ENCODE measurements around the gene FMO1.
"Not testable (repeated sequence)": the region's sequence is repeated elsewhere in the genome, so short reads cannot be mapped to it uniquely, and the experiment has no call there.

FMO1 gene

GRCh38 chr1:171233183-171233582 is 15.1 kb upstream of the FMO1 start:
- DNase-seq (ENCODE audit: low read depth in 1 of 2, low spot score in 1 of 2), result no peak

DNA sequence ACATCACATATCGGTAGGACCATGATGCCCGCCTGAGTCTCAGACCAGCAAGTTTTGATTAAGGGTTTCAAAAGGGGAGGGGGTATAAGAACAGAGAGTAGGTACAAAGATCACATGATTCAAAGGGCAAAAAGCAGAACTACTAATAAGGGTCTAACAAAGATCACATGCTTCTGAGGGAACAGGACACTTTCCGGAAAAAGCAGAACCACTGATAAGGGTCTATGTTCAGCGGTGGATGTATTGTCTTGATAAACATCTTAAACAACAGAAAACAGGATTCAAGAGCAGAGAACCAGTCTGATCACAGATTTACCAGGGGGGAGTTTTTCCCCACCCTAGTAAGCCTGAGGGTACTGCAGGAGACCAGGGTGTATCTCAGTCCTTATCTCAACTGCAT is 12.1 kb upstream of the FMO1 start:
- not testable (repeated sequence) for DNase-seq (ENCODE audit: low read depth in 1 of 2, low spot score in 1 of 2)

DNA sequence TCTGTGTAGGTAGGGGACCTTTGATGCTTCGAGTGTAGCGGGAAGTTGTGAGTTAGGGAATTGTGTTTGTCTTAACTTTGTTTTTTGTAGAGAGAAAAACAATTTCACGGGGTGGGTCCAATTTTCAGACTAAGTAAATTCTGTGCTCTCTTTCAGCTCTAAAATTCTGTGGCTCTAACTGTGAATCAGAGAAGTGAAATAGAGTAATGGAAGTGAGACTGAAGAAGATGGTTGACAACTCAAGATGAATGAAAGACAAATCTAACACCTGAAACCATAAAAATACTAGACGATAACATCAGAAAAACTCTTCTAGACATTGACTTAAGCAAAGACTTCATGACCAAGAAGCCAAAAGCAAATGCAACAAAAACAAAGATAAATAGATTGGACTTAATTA is 4.4 kb upstream of the FMO1 start:
- no peak for DNase-seq (ENCODE audit: low read depth in 1 of 2, low spot score in 1 of 2)

- DNase-seq (ENCODE audit: low read depth in 1 of 2, low spot score in 1 of 2), result no peak
Observed at GRCh38 chr1:171245458-171246064, 2.7 kb upstream of the FMO1 start.

GRCh38 chr1:171247501-171247900 is 793 bp upstream of the FMO1 start:
- no peak for DNase-seq (ENCODE audit: low read depth in 1 of 2, low spot score in 1 of 2)

DNA sequence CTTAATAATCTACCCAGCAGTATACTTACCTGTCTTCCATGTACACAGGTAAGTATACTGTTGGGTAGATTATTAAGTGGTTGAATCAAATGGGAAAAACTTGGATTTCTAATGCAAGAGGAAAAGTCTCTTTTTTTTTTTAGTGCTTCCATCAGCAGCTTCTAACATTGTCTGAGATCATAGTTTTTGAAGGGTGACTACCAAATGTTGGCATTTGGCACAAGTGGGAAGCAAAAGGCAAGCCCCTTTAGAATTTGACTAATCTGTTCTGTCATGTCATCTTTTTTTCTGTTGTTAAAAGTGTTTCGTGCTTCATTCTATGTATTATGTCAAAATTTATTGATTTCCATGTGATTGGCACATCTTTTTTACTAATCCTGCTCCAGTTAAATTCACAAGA is 547 bp downstream of the FMO1 start:
- no peak for DNase-seq (ENCODE audit: low read depth in 1 of 2, low spot score in 1 of 2)

DNA sequence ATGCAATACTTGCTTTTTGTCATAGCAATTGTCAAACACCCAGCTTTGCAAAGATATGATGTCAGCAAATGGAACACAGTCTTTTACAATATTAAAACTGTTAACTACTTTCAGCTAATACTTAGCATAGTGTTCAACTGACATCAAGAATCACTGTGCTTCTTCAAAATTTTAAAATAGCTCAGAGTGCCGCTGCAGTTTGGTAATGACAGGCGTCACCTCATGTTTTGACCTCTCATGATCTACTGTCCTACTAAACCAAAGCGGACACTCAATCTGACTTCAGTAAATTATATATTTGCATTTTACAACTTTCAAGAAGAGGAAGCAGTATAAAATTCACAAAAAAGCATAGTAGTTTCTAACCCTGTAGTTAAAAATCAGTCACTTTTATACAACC is 2.0 kb downstream of the FMO1 start:
- no peak for DNase-seq (ENCODE audit: low read depth in 1 of 2, low spot score in 1 of 2)

DNA sequence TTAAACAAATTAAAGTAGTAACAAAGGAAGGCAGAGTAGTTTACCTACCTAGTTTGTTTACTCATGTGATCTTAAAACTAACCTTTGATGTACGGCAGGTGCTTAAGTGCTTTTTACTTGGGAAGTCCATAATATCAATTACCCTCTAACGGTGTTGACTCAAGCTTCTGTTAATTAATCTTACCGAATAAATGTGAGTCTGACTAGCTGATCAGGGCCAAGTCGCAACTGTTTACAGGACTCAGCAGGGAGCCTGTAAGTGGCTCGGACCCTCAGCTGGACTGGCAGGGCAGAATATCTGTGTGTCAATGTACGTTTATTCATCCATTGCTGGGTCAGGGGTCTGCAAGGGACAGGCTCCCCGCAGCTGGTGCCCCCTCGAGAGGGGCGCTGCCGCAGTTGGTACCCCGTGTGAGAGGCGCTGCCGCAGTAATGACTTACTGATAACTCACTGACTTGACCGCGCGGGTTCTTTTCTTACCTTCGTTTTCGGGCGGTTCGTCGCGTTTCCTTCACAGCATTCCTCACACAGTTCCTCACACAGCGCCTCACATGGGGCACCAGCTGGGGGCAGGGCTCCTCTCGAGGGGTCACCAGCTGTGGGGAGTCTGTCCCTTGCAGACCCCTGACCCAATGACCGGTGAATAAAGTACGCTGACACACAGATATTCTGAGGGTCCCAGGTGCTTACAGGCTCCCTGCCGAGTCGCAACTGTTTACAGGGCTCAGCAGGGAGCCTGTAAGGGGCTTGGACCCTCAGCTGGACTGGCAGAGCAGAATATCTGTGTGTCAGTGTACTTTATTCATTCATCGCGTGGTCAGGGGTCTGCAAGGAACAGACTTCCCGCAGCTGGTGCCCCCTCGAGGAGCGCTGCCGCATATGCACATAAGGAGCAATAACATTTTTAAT is 3.0 kb downstream of the FMO1 start:
- DNase-seq (ENCODE audit: low read depth in 1 of 2, low spot score in 1 of 2), result no peak

- DNase-seq (ENCODE audit: low read depth in 1 of 2, low spot score in 1 of 2), result no peak
Observed at GRCh38 chr1:171251952-171252300, 3.6 kb downstream of the FMO1 start.

DNA sequence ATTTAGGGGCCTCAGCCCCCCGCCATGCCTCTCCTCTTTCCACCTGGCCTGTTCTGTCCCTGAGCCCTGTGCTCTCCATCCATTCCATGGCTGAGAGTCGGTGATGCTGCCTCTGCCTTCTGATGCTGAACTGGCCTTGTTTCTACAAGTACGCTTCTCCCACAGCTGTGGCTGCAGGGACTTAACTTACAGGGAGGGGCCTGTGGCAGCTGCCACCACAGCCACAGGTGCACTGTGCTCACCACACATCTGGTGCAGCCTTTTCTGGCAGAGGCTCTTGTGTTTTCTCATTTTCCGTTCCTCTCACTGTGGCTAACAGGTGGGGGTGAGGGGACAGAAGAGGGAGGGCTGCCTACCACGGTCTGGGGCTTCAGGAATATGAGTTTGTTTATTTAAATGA is 4.2 kb downstream of the FMO1 start:
- no peak for DNase-seq (ENCODE audit: low read depth in 1 of 2, low spot score in 1 of 2)

DNA sequence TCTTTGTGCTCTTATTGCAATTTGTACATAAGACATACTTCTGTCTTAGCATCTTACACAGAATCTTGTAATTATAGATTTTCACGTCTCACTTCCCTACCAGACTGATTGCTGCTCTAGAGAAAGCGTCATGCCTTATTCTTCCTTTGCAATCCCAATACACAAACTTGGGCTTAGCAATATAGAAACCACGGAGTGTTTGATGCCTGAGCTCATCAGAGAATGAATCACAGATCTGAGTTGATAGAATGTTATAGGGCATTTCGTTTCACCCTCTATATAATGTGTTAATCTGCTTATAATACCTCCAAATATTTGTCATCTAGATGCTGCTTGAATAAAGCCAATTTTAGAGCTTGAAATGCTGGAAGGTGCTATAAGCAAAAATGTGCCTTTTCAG is 6.6 kb downstream of the FMO1 start:
- no peak for DNase-seq (ENCODE audit: low read depth in 1 of 2, low spot score in 1 of 2)

DNA sequence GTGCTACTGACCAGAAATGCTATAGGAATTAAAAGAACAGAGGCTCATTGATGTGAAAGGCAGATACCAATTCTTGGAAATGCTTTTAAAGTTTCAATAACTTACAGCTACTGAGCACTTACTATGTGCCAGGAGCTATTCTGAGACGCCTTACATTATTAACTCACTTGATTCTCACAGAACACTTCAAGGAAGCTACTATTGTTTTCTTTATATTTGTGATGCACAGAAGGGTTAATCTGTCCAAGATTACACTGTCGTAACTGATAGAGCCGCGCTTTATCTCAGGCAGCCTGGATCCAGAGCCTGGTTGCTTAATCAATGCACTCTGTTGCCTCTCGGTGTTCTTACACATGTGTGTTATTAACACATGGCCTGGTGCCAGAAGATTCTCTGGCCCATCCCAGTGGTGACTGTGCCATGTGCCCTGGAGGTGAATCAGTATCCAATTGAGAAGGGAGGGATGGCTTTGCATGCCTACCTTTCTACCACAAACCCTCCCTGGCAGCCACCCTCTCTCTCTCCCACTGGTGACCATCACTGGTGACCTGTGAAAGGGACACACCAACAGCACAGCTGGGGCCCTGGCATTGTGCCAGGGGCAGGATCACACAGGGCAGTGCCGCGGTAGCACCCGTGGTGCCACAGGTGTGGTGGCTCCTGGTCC is 8.8 kb downstream of the FMO1 start:
- no peak for DNase-seq (ENCODE audit: low read depth in 1 of 2, low spot score in 1 of 2)

- no peak for DNase-seq (ENCODE audit: low read depth in 1 of 2, low spot score in 1 of 2)
Observed at GRCh38 chr1:171257607-171258076, 9.3 kb downstream of the FMO1 start.

GRCh38 chr1:171258429-171258828 is 10.1 kb downstream of the FMO1 start:
- no peak for DNase-seq (ENCODE audit: low read depth in 1 of 2, low spot score in 1 of 2)

DNA sequence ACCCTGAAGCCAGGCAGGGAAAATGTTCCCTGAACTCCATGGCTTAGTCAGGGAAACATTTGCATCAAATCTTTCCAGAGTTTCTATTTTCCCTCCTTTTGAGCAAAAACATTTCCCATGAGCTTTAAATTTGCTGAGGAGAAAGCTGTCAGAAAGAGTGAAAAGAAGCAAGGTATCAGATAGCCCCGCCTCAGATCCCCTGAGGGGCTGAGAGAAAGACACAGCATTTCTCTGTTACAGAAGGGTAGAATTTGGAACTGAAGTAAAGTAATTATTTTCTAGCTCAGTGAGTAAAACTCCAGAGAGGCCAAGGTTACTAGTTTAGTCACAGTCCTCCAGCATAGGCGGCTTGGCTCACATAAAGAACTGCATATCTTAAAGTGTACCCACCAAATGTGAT is 10.6 kb downstream of the FMO1 start:
- DNase-seq (ENCODE audit: low read depth in 1 of 2, low spot score in 1 of 2), result no peak

GRCh38 chr1:171261336-171261735 is 13.0 kb downstream of the FMO1 start:
- DNase-seq (ENCODE audit: low read depth in 1 of 2, low spot score in 1 of 2), result no peak

GRCh38 chr1:171263901-171264300 is 15.6 kb downstream of the FMO1 start:
- DNase-seq (ENCODE audit: low read depth in 1 of 2, low spot score in 1 of 2), result no peak

- no peak for DNase-seq (ENCODE audit: low read depth in 1 of 2, low spot score in 1 of 2)
Observed at GRCh38 chr1:171265686-171266085, 17.4 kb downstream of the FMO1 start.

DNA sequence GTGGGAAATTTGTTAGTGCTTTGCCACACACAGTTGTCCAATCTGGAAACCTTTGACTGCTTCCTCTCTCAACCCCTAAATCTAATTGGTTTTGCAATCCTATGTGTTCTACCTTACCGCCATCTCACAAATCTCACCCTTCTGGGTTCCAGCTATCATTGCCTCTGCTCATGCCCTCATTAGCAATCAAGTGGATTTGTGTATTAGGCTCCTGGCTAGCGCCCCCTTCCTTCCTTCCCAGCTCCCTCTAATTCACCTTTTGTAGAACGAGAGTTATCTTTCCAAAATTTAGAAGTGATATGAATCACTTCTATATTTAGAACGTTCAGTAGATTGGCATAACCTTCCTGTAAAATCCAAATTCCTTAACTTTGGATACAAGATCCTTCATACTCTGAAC is 18.6 kb downstream of the FMO1 start:
- no peak for DNase-seq (ENCODE audit: low read depth in 1 of 2, low spot score in 1 of 2)

GRCh38 chr1:171267391-171267790 is 19.1 kb downstream of the FMO1 start:
- no peak for DNase-seq (ENCODE audit: low read depth in 1 of 2, low spot score in 1 of 2)

- no peak for DNase-seq (ENCODE audit: low read depth in 1 of 2, low spot score in 1 of 2)
Observed at GRCh38 chr1:171270806-171271205, 22.5 kb downstream of the FMO1 start.

DNA sequence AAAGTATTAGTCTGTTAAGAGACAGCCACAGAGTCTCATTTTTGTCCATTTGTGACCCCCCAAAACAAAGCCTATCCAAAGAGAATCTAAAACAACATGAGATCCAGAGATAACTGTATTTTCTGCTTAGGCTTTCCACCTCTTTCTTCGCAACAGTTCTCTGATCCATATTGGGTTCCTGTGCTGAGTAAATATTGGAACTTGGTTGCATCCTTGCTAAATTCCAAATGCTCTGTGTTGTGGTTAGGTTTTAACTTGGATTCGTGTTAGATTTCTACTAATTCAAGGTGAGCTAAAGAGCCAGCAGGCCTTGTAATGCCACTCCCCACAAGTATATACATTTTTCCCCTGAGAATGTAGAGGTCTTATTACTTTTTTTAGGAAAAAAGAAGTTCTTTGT is 29.2 kb downstream of the FMO1 start:
- no peak for DNase-seq (ENCODE audit: low read depth in 1 of 2, low spot score in 1 of 2)

Measured in activated T-helper 1 cell treated with anti-CD3 and anti-CD28 coated beads, Interleukin-2, amount 50 U/mL, for 16 hours (primary cell).